A673 (cell line): ENCODE measurements around the gene NUP155. TPM values are rescaled to one million over a fixed set of nuclear protein-coding genes. Genes with fewer than 3 reads are reported as not detected.
"Not testable (repeated sequence)": the region's sequence is repeated elsewhere in the genome, so short reads cannot be mapped to it uniquely, and the experiment has no call there.

ENCODE experiments used
- BruUV-seq: library from RNA; stranded (reverse); fragments of 400-500 nt; replicated peaks from 2 replicates; lab custom pipeline; 2021; lab: Mats Ljungman, UMichigan
- CTCF ChIA-PET: fragments of 300-600 bp; sonication (Branson Sonifier 250); formaldehyde crosslinking; loops from one replicate; lab custom pipeline; 2022; ENCODE audit warnings: antibody characterized with exemption; lab: Charles Lee
- POLR2A ChIA-PET: fragments of 300-600 bp; sonication (Branson Sonifier 250); formaldehyde crosslinking; loops from one replicate; lab custom pipeline; 2022; ENCODE audit warnings: antibody characterized with exemption; ENCODE audit not compliant: low non-redundant PET; lab: Charles Lee
- DNase-seq: peaks from one replicate; pipeline ENCODE4 v3.0.0-alpha.2; 2015; ENCODE audit warnings: low spot score
- H3K27ac ChIP-seq: fragments of 200-600 bp; sonication (generic); 2 replicates; pipeline ENCODE4 v1.5.1; 2016; ENCODE audit warnings: mixed run types, low read depth, mild to moderate bottlenecking, mixed read lengths, antibody characterized with exemption, low read length; ENCODE audit not compliant: poor library complexity, severe bottlenecking
- H3K27me3 ChIP-seq: fragments of 200-600 bp; sonication (generic); replicated peaks from 2 replicates; pipeline ENCODE4 v1.6.1; 2017; ENCODE audit warnings: mixed run types, low read depth, mild to moderate bottlenecking, mixed read lengths, antibody characterized with exemption, low read length; ENCODE audit not compliant: insufficient read depth, poor library complexity
- H3K36me3 ChIP-seq: fragments of 200-600 bp; sonication (generic); 2 replicates; pipeline ENCODE4 v1.6.1; 2016; ENCODE audit warnings: mixed run types, mild to moderate bottlenecking, mixed read lengths, antibody characterized with exemption, low read length; ENCODE audit not compliant: insufficient read depth, poor library complexity, severe bottlenecking
- H3K4me1 ChIP-seq: fragments of 200-600 bp; sonication (generic); 2 replicates; pipeline ENCODE4 v1.6.1; 2017; ENCODE audit warnings: mixed run types, mild to moderate bottlenecking, mixed read lengths, antibody characterized with exemption, low read length; ENCODE audit not compliant: insufficient read depth, poor library complexity, severe bottlenecking
- H3K4me3 ChIP-seq: fragments of 200-600 bp; sonication (generic); 2 replicates; pipeline ENCODE4 v1.5.1; 2016; ENCODE audit warnings: low read depth, mixed run types, mild to moderate bottlenecking, mixed read lengths, low read length; ENCODE audit not compliant: poor library complexity, severe bottlenecking
- H3K9me3 ChIP-seq: fragments of 200-600 bp; sonication (generic); 2 replicates; pipeline ENCODE4 v1.6.1; 2016; ENCODE audit warnings: mixed run types, low read depth, mild to moderate bottlenecking, mixed read lengths, antibody characterized with exemption, low read length; ENCODE audit not compliant: poor library complexity, severe bottlenecking
- CTCF ChIP-seq: fragments of 300-800, 200-600 bp; sonication (generic); conservative IDR thresholded peaks from 2 replicates; pipeline ENCODE4 v1.5.1; 2017; ENCODE audit warnings: low read depth, mild to moderate bottlenecking, antibody characterized with exemption, low read length, moderate library complexity, mixed read lengths
- EZH2 ChIP-seq: fragments of 200-600 bp; sonication (generic); IDR thresholded peaks from 2 replicates; pipeline ENCODE4 v1.6.1; 2017; ENCODE audit warnings: borderline replicate concordance, low read depth, mild to moderate bottlenecking, mixed read lengths, antibody characterized with exemption, low read length; ENCODE audit not compliant: poor library complexity, severe bottlenecking
- intact Hi-C: fragments of 100-400 bp; cut with micrococcal nuclease; formaldehyde crosslinking; loops from one replicate; pipeline ENCODE4 v1.10.0; 2022; ENCODE audit not compliant: unreplicated experiment
- total RNA-seq: library from RNA; stranded (reverse); gene quantifications from 2 replicates; pipeline ENCODE4 v1.2.3, GENCODE V29; 2021

NUP155 gene
- total RNA-seq, 1 experiment from 2014 or later, result 91.9 TPM

GRCh38 chr5:37272511-37272910 is 98.4 kb downstream of the NUP155 start:
- Histone ChIP-seq H3K36me3 (no peaks in the 10 kb centered on the region), H3K27ac (no peak overlapping the region), H3K4me3 (no peak overlapping the region), H3K9me3 (no peaks in the 10 kb centered on the region), H3K27me3 (no peaks in the 10 kb centered on the region), H3K4me1 (no peaks in the 10 kb centered on the region)
- ChIA-PET POLR2A (no interaction called here), CTCF (no interaction called here)
- intact Hi-C loops, result no loop called here
- no peak for DNase-seq
- BruUV-seq, result no TSS peak
- no peak for TF ChIP-seq CTCF
- no peak for TF ChIP-seq EZH2

- H3K27ac ChIP-seq, BruUV-seq, H3K4me1 ChIP-seq, H3K36me3 ChIP-seq, DNase-seq, H3K27me3 ChIP-seq, POLR2A ChIA-PET, H3K9me3 ChIP-seq, intact Hi-C loops, CTCF ChIA-PET, H3K4me3 ChIP-seq: not testable (repeated sequence)
These were observed 102.8 kb downstream of the NUP155 start for GRCh38 chr5:37268100-37268499.

GRCh38 chr5:37255774-37256358 is 115.0 kb downstream of the NUP155 start:
- H3K4me1 ChIP-seq, result no peaks in the 10 kb centered on the region
- H3K27ac ChIP-seq, result no peak overlapping the region
- POLR2A ChIA-PET, result no interaction called here
- TF ChIP-seq EZH2 (no peak), CTCF (no peak)
- no peak for DNase-seq
- no TSS peak for BruUV-seq
- CTCF ChIA-PET, result no interaction called here
- H3K4me3 ChIP-seq, result no peak overlapping the region
- no peaks in the 10 kb centered on the region for H3K36me3 ChIP-seq
- intact Hi-C loops, result no loop called here
- H3K9me3 ChIP-seq, result no peaks in the 10 kb centered on the region
- no peaks in the 10 kb centered on the region for H3K27me3 ChIP-seq

- Histone ChIP-seq H3K4me1 (no peaks in the 10 kb centered on the region), H3K27me3 (no peaks in the 10 kb centered on the region), H3K27ac (no peak overlapping the region), H3K4me3 (no peak overlapping the region), H3K9me3 (no peaks in the 10 kb centered on the region), H3K36me3 (no peaks in the 10 kb centered on the region)
- no peak for DNase-seq
- POLR2A ChIA-PET, result no interaction called here
- BruUV-seq, result no TSS peak
- no peak for TF ChIP-seq CTCF
- no peak for TF ChIP-seq EZH2
- CTCF ChIA-PET, result no interaction called here
- intact Hi-C loops, result no loop called here
These were observed 116.3 kb downstream of the NUP155 start for GRCh38 chr5:37254581-37254980.
